ENCODE measurements around the gene RIMOC1.
A peak's percentile ranks its signal among the peaks of the same experiment; 100 is the strongest.
"Not testable (repeated sequence)": the region's sequence is repeated elsewhere in the genome, so short reads cannot be mapped to it uniquely, and the experiment has no call there.

RIMOC1 gene

GRCh38 chr5:41924872-41925554 is 20.9 kb downstream of the RIMOC1 start, which contains the start of gene FBXO4:
Gene FBXO4 (plus strand): TSS chr5:41925281. CDS start chr5:41925310, 29 bp downstream.
- no peaks in the 10 kb centered on the region for H3K9me3 ChIP-seq (ENCODE audit: control insufficient read depth in 2 of 2, low read length in 2 of 2)
- H3K27me3 ChIP-seq (ENCODE audit: control insufficient read depth in 1 of 2, insufficient read depth in 2 of 2, low read length in 2 of 2), result no peaks in the 10 kb centered on the region

GRCh38 chr5:41925555-41925951 is 21.4 kb downstream of the RIMOC1 start:
- Histone ChIP-seq H3K27ac (ENCODE audit: low read length) (peak overlapping the region; percentile 84), H3K4me3 (ENCODE audit: low read length in 2 of 2) (peak overlapping the region; percentile 79 to 95), H3K27me3 (ENCODE audit: control insufficient read depth in 1 of 2, insufficient read depth in 2 of 2, low read length in 2 of 2) (no peaks in the 10 kb centered on the region), H3K9ac (ENCODE audit: low read length in 2 of 2) (peak overlapping the region; percentile 89 to 98), H3K9me3 (ENCODE audit: control insufficient read depth in 2 of 2, low read length in 2 of 2) (no peaks in the 10 kb centered on the region), H3K4me1 (ENCODE audit: control insufficient read depth, insufficient read depth, low read length) (no peaks in the 10 kb centered on the region), H3K36me3 (ENCODE audit: control insufficient read depth in 2 of 2, insufficient read depth in 2 of 2, low read length in 2 of 2) (peaks cover 2 to 6% of the 10 kb centered on the region in 2 donors)

More at GRCh38 chr5:41924872-41925554, 20.9 kb downstream of the RIMOC1 start, which contains the start of gene FBXO4:
- Histone ChIP-seq H3K27ac (ENCODE audit: low read length) (peak within 1 kb of the TSS; percentile 84), H3K4me3 (ENCODE audit: low read length in 2 of 2) (peak within 1 kb of the TSS; percentile 79 to 95), H3K9ac (ENCODE audit: low read length in 2 of 2) (peak within 1 kb of the TSS; percentile 89 to 98), H3K36me3 (ENCODE audit: control insufficient read depth in 2 of 2, insufficient read depth in 2 of 2, low read length in 2 of 2) (peaks cover under 1 to 7% of the 10 kb centered on the region in 2 donors), H3K4me1 (ENCODE audit: control insufficient read depth, insufficient read depth, low read length) (no peaks in the 10 kb centered on the region)

GRCh38 chr5:41927604-41928003 is 23.5 kb downstream of the RIMOC1 start:
- Histone ChIP-seq H3K9me3 (ENCODE audit: control insufficient read depth in 2 of 2, low read length in 2 of 2) (no peaks in the 10 kb centered on the region), H3K27ac (ENCODE audit: low read length) (no peak overlapping the region), H3K4me3 (ENCODE audit: low read length in 2 of 2) (no peak overlapping the region), H3K27me3 (ENCODE audit: control insufficient read depth in 1 of 2, insufficient read depth in 2 of 2, low read length in 2 of 2) (no peaks in the 10 kb centered on the region), H3K36me3 (ENCODE audit: control insufficient read depth in 2 of 2, insufficient read depth in 2 of 2, low read length in 2 of 2) (peaks cover 0 to 2% of the 10 kb centered on the region in 2 donors), H3K4me1 (ENCODE audit: control insufficient read depth, insufficient read depth, low read length) (no peaks in the 10 kb centered on the region), H3K9ac (ENCODE audit: low read length in 2 of 2) (no peak overlapping the region)

GRCh38 chr5:41929035-41929434 is 24.9 kb downstream of the RIMOC1 start:
- Histone ChIP-seq H3K27ac (ENCODE audit: low read length) (no peak overlapping the region), H3K4me3 (ENCODE audit: low read length in 2 of 2) (no peak overlapping the region), H3K9ac (ENCODE audit: low read length in 2 of 2) (no peak overlapping the region), H3K36me3 (ENCODE audit: control insufficient read depth in 2 of 2, insufficient read depth in 2 of 2, low read length in 2 of 2) (peaks cover 0 to 2% of the 10 kb centered on the region in 2 donors), H3K4me1 (ENCODE audit: control insufficient read depth, insufficient read depth, low read length) (no peaks in the 10 kb centered on the region), H3K27me3 (ENCODE audit: control insufficient read depth in 1 of 2, insufficient read depth in 2 of 2, low read length in 2 of 2) (no peaks in the 10 kb centered on the region), H3K9me3 (ENCODE audit: control insufficient read depth in 2 of 2, low read length in 2 of 2) (no peaks in the 10 kb centered on the region)

- H3K27me3 ChIP-seq (ENCODE audit: control insufficient read depth in 1 of 2, insufficient read depth in 2 of 2, low read length in 2 of 2), result no peaks in the 10 kb centered on the region
- peaks cover 0 to 2% of the 10 kb centered on the region in 2 donors for H3K36me3 ChIP-seq (ENCODE audit: control insufficient read depth in 2 of 2, insufficient read depth in 2 of 2, low read length in 2 of 2)
- no peak overlapping the region for H3K9ac ChIP-seq (ENCODE audit: low read length in 2 of 2)
- H3K4me3 ChIP-seq (ENCODE audit: low read length in 2 of 2), result no peak overlapping the region
- no peaks in the 10 kb centered on the region for H3K9me3 ChIP-seq (ENCODE audit: control insufficient read depth in 2 of 2, low read length in 2 of 2)
- no peaks in the 10 kb centered on the region for H3K4me1 ChIP-seq (ENCODE audit: control insufficient read depth, insufficient read depth, low read length)
- no peak overlapping the region for H3K27ac ChIP-seq (ENCODE audit: low read length)
These were observed 28.6 kb downstream of the RIMOC1 start for GRCh38 chr5:41932770-41933169.

- Histone ChIP-seq H3K27me3 (ENCODE audit: control insufficient read depth in 1 of 2, insufficient read depth in 2 of 2, low read length in 2 of 2) (no peaks in the 10 kb centered on the region), H3K9me3 (ENCODE audit: control insufficient read depth in 2 of 2, low read length in 2 of 2) (no peaks in the 10 kb centered on the region), H3K9ac (ENCODE audit: low read length in 2 of 2) (no peak overlapping the region), H3K36me3 (ENCODE audit: control insufficient read depth in 2 of 2, insufficient read depth in 2 of 2, low read length in 2 of 2) (peaks cover 0 to 3% of the 10 kb centered on the region in 2 donors), H3K4me1 (ENCODE audit: control insufficient read depth, insufficient read depth, low read length) (no peaks in the 10 kb centered on the region), H3K27ac (ENCODE audit: low read length) (no peak overlapping the region), H3K4me3 (ENCODE audit: low read length in 2 of 2) (no peak overlapping the region)
These were observed 31.4 kb downstream of the RIMOC1 start for GRCh38 chr5:41935544-41935943.

GRCh38 chr5:41940641-41941040 is 36.5 kb downstream of the RIMOC1 start:
- Histone ChIP-seq H3K9me3 (ENCODE audit: control insufficient read depth in 2 of 2, low read length in 2 of 2) (no peaks in the 10 kb centered on the region), H3K4me1 (ENCODE audit: control insufficient read depth, insufficient read depth, low read length) (no peaks in the 10 kb centered on the region), H3K4me3 (ENCODE audit: low read length in 2 of 2) (no peak overlapping the region), H3K27me3 (ENCODE audit: control insufficient read depth in 1 of 2, insufficient read depth in 2 of 2, low read length in 2 of 2) (no peaks in the 10 kb centered on the region), H3K36me3 (ENCODE audit: control insufficient read depth in 2 of 2, insufficient read depth in 2 of 2, low read length in 2 of 2) (peaks cover 0 to 3% of the 10 kb centered on the region in 2 donors), H3K27ac (ENCODE audit: low read length) (no peak overlapping the region), H3K9ac (ENCODE audit: low read length in 2 of 2) (no peak overlapping the region)

- not testable (repeated sequence) for H3K9me3 ChIP-seq (ENCODE audit: control insufficient read depth in 2 of 2, low read length in 2 of 2); H3K27ac ChIP-seq (ENCODE audit: low read length); H3K4me1 ChIP-seq (ENCODE audit: control insufficient read depth, insufficient read depth, low read length); H3K27me3 ChIP-seq (ENCODE audit: control insufficient read depth in 1 of 2, insufficient read depth in 2 of 2, low read length in 2 of 2); H3K9ac ChIP-seq (ENCODE audit: low read length in 2 of 2); H3K4me3 ChIP-seq (ENCODE audit: low read length in 2 of 2); H3K36me3 ChIP-seq (ENCODE audit: control insufficient read depth in 2 of 2, insufficient read depth in 2 of 2, low read length in 2 of 2)
These were observed 41.3 kb downstream of the RIMOC1 start for GRCh38 chr5:41945332-41945955.

- Histone ChIP-seq H3K36me3 (ENCODE audit: control insufficient read depth in 2 of 2, insufficient read depth in 2 of 2, low read length in 2 of 2) (no peaks in the 10 kb centered on the region), H3K4me3 (ENCODE audit: low read length in 2 of 2) (no peak overlapping the region), H3K9ac (ENCODE audit: low read length in 2 of 2) (no peak overlapping the region), H3K9me3 (ENCODE audit: control insufficient read depth in 2 of 2, low read length in 2 of 2) (peaks cover 0 to 3% of the 10 kb centered on the region in 2 donors), H3K27me3 (ENCODE audit: control insufficient read depth in 1 of 2, insufficient read depth in 2 of 2, low read length in 2 of 2) (no peaks in the 10 kb centered on the region), H3K4me1 (ENCODE audit: control insufficient read depth, insufficient read depth, low read length) (no peaks in the 10 kb centered on the region), H3K27ac (ENCODE audit: low read length) (no peak overlapping the region)
These were observed 47.1 kb downstream of the RIMOC1 start for GRCh38 chr5:41951224-41951623.
